ENCODE results near the gene RPS26. TPM values are rescaled to one million over a fixed set of nuclear protein-coding genes. Genes with fewer than 3 reads are reported as not detected.
A peak's percentile ranks its signal among the peaks of the same experiment; 100 is the strongest.
"Not testable (repeated sequence)": the region's sequence is repeated elsewhere in the genome, so short reads cannot be mapped to it uniquely, and the experiment has no call there.

Gene RPS26
- total RNA-seq, 4 donors from 2014 or later, result 308 to 1,324 (median 859) TPM

DNA sequence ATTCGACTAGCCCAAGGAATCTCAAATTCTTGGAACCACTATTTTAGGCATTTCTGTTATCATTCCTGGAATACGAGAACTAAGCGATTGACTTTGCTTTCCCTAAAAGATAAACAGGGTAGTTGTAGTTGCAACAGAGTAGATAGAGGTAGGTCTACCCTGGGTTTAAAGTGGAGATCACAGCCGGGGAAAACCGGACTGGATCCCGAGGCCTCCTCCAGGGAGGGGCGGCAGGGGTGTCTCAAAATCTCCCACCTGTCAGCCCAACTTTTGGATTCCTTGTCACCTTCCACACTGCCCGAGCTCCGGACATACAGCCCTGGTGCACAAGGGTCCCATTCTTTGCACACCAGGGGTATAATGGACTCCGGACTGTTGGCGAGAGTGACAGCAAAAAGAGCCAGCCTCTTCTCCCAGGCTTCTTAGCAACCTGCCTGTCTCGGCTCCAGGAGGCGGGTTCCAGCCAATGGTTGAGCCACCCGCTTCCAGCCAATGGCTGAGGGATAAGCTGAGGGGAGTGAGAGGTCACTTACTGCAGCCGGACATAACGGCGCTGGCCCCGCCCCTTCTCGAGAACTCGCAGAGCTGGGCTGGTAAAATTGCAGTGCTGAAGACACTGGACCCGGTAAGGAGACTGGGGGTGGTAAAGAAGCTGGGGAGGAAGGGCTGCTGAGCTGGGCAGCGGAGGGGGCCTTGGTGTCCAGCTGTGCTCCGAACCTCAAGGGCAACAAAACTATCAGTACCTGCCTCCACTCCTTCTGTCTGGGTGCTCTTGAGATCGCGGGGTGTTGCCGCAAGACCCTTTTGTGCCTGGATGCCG, 44.8 kb upstream of the RPS26 start, which contains the start of gene SUOX:
TSS of gene SUOX (plus strand) at position 562 of the 820 bp plus-strand sequence. CDS start 4,946 bp downstream, outside the sequence.
- TF ChIP-seq POLR2A (IDR thresholded peaks at IDR 0.05) (peak; percentile 6 to 58), EP300 (IDR thresholded peaks at IDR 0.05) (peak; percentile 41 to 73)
- TF ChIP-seq, protein P1, sequence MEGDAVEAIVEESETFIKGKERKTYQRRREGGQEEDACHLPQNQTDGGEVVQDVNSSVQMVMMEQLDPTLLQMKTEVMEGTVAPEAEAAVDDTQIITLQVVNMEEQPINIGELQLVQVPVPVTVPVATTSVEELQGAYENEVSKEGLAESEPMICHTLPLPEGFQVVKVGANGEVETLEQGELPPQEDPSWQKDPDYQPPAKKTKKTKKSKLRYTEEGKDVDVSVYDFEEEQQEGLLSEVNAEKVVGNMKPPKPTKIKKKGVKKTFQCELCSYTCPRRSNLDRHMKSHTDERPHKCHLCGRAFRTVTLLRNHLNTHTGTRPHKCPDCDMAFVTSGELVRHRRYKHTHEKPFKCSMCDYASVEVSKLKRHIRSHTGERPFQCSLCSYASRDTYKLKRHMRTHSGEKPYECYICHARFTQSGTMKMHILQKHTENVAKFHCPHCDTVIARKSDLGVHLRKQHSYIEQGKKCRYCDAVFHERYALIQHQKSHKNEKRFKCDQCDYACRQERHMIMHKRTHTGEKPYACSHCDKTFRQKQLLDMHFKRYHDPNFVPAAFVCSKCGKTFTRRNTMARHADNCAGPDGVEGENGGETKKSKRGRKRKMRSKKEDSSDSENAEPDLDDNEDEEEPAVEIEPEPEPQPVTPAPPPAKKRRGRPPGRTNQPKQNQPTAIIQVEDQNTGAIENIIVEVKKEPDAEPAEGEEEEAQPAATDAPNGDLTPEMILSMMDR (IDR thresholded peaks at IDR 0.05), result peak in 2 of 5 experiments; percentile 8 to 35
- Histone ChIP-seq H3K27me3 (no peaks in the 10 kb centered on the region), H3K27ac (peak within 1 kb of the TSS; percentile 75 to 92 (median 82)), H3K4me3 (peak within 1 kb of the TSS; percentile 38 to 72 (median 51)), H3K36me3 (peaks cover 0 to 65% (median 18%) of the 10 kb centered on the region in 3 donors), H3K4me1 (peaks cover 0 to 22% (median 9%) of the 10 kb centered on the region in 4 donors), H3K9me3 (no peaks in the 10 kb centered on the region)
- 1 to 3% methylated on average over 12 to 24 of the region's 27 CpGs for WGBS, 2 donors
- DNase-seq (ENCODE audit: low spot score in 2 of 2), result peak; percentile 94 to 95

- 0 to 8% methylated on average over 3 of the region's 5 CpGs for whole genome bisulfite sequencing, 2 donors
- H3K36me3 ChIP-seq, result peaks cover 0 to 65% (median 12%) of the 10 kb centered on the region in 3 donors
- no peaks in the 10 kb centered on the region for H3K27me3 ChIP-seq
- no peak for DNase-seq (ENCODE audit: low spot score in 2 of 2)
- no peak for TF ChIP-seq POLR2A (IDR thresholded peaks at IDR 0.05)
- no peak for TF ChIP-seq EP300 (IDR thresholded peaks at IDR 0.05)
- TF ChIP-seq, protein P1 (IDR thresholded peaks at IDR 0.05), result no peak
- peak overlapping the region; percentile 75 to 92 (median 82) for H3K27ac ChIP-seq
- H3K4me1 ChIP-seq, result peaks cover 0 to 22% (median 9%) of the 10 kb centered on the region in 4 donors
- peak overlapping the region; percentile 38 to 72 (median 51) for H3K4me3 ChIP-seq
- H3K9me3 ChIP-seq, result no peaks in the 10 kb centered on the region
These were observed 44.2 kb upstream of the RPS26 start for GRCh38 chr12:55997535-55997859.

DNA sequence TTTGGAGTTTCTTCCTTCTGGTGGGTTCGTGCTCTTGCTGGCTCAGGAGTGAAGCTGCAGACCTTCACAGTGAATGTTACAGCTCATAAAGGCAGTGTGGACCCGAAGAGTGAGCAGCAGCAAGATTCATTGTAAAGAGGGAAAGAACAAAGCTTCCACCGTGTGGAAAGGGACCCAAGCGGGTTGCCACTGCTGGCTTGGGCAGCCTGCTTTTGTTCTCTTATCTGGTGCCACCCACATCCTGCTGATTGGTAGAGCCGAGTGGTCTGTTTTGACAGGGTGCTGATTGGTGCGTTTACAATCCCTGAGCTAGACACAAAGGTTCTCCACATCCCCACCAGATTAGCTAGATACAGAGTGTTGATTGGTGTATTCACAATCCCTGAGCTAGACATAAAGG, 42.2 kb upstream of the RPS26 start:
- 73 to 83% methylated on average over 6 of the region's 6 CpGs for WGBS, 2 donors
- H3K4me1 ChIP-seq, result peaks cover 0 to 22% (median 9%) of the 10 kb centered on the region in 4 donors
- H3K9me3 ChIP-seq; H3K27ac ChIP-seq; H3K27me3 ChIP-seq; H3K4me3 ChIP-seq; DNase-seq (ENCODE audit: low spot score in 2 of 2): not testable (repeated sequence)
- H3K36me3 ChIP-seq, result peaks cover 0 to 64% (median 0%) of the 10 kb centered on the region in 3 donors

GRCh38 chr12:55999999-56000540, 41.6 kb upstream of the RPS26 start:
- Histone ChIP-seq H3K4me1 (peaks cover 0 to 22% (median 9%) of the 10 kb centered on the region in 4 donors), H3K36me3 (peaks cover 0 to 62% (median 0%) of the 10 kb centered on the region in 3 donors)
- WGBS, 2 donors, result 94 to 100% methylated on average over 6 to 27 of the region's 33 CpGs
- H3K27ac ChIP-seq; H3K27me3 ChIP-seq; H3K9me3 ChIP-seq; DNase-seq (ENCODE audit: low spot score in 2 of 2); H3K4me3 ChIP-seq: not testable (repeated sequence)

DNA sequence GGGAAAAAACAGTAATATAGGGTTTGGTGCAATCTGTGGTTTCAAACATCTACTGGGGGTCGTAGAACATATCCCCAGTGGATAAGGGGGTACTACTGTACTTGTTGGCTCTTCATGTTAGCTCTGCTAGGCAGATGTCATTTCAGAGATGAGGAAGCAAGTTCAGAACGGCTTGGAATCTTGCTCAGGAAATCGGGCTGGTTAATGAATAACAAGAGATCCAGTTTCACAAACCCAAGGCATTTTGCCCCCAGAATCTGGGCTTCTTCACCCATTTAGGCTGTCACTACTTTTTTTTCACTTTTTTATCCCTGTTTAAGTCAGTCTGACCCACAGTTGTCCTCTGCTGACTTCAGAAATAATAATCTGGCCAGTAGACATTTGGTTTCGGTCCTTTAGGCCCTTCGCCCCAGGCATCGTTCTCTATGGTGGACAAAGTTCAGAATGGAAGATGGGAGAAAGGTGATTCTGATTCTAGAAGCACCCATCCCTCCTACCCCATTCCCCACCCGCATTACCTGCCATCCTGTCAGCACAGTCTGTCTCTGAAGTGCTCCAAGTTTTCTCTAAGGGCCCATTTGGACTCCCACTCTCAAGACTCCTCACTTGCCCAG, 40.1 kb upstream of the RPS26 start:
- 77 to 83% methylated on average over 7 of the region's 7 CpGs for WGBS, 2 donors
- Histone ChIP-seq H3K4me3 (no peak overlapping the region), H3K27ac (no peak overlapping the region), H3K4me1 (peaks cover 0 to 14% (median 6%) of the 10 kb centered on the region in 4 donors), H3K27me3 (no peaks in the 10 kb centered on the region), H3K9me3 (no peaks in the 10 kb centered on the region), H3K36me3 (peaks cover 0 to 57% (median 0%) of the 10 kb centered on the region in 3 donors)
- DNase-seq (ENCODE audit: low spot score in 2 of 2), result no peak
- TF ChIP-seq EP300 (IDR thresholded peaks at IDR 0.05), result no peak

- not testable (repeated sequence) for H3K27ac ChIP-seq; H3K9me3 ChIP-seq; H3K27me3 ChIP-seq; H3K4me3 ChIP-seq; DNase-seq (ENCODE audit: low spot score in 2 of 2)
- Histone ChIP-seq H3K36me3 (peaks cover 0 to 57% (median 0%) of the 10 kb centered on the region in 3 donors), H3K4me1 (peaks cover 0 to 15% (median 2%) of the 10 kb centered on the region in 4 donors)
- 79 to 81% methylated on average over 5 of the region's 5 CpGs for WGBS, 2 donors
These were observed 38.3 kb upstream of the RPS26 start for GRCh38 chr12:56003376-56003775.

- peaks cover 0 to 19% (median 2%) of the 10 kb centered on the region in 4 donors for H3K4me1 ChIP-seq
These were observed 37.5 kb upstream of the RPS26 start for GRCh38 chr12:56004211-56004610.

More at GRCh38 chr12:56004211-56004610, 37.5 kb upstream of the RPS26 start:
- Histone ChIP-seq H3K27ac (no peak overlapping the region), H3K4me3 (no peak overlapping the region), H3K9me3 (no peaks in the 10 kb centered on the region), H3K36me3 (peaks cover 0 to 52% (median 0%) of the 10 kb centered on the region in 3 donors), H3K27me3 (no peaks in the 10 kb centered on the region)
- TF ChIP-seq, protein P1 (IDR thresholded peaks at IDR 0.05), result no peak
- no peak for TF ChIP-seq POLR2A (IDR thresholded peaks at IDR 0.05)
- no peak for TF ChIP-seq EP300 (IDR thresholded peaks at IDR 0.05)
- 86 to 91% methylated on average over 7 to 10 of the region's 10 CpGs for WGBS, 2 donors
- DNase-seq (ENCODE audit: low spot score in 2 of 2), result no peak
